ENCODE data around the gene NKD2.

DNA sequence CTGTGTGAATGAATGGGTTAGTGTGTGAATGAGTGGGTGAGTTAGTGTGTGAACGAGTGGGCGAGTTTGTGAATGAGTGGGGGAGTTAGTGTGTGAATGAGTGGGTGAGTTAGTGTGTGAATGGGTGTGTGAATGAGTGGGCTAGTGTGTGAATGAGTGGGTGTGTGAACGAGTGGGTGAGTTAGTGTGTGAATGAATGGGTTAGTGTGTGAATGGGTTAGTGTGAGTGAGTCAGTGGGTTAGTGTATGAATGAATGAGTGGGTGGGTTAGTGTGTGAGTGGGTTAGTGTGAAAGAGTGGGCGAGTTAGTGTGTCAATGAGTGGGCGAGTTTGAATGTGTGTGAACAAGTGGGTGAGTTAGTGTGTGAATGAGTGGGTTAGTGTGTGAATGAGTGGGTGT lies 35.5 kb downstream of the NKD2 start:
- TF ChIP-seq, protein P1, sequence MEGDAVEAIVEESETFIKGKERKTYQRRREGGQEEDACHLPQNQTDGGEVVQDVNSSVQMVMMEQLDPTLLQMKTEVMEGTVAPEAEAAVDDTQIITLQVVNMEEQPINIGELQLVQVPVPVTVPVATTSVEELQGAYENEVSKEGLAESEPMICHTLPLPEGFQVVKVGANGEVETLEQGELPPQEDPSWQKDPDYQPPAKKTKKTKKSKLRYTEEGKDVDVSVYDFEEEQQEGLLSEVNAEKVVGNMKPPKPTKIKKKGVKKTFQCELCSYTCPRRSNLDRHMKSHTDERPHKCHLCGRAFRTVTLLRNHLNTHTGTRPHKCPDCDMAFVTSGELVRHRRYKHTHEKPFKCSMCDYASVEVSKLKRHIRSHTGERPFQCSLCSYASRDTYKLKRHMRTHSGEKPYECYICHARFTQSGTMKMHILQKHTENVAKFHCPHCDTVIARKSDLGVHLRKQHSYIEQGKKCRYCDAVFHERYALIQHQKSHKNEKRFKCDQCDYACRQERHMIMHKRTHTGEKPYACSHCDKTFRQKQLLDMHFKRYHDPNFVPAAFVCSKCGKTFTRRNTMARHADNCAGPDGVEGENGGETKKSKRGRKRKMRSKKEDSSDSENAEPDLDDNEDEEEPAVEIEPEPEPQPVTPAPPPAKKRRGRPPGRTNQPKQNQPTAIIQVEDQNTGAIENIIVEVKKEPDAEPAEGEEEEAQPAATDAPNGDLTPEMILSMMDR (optimal IDR thresholded peaks at IDR 0.05 in 1 of 3, IDR thresholded peaks at IDR 0.05 in 1 of 3, conservative IDR thresholded peaks at IDR 0.05 in 1 of 3; ENCODE audit: extremely low read depth in 1 of 3, insufficient read depth in 2 of 3, low read length in 3 of 3), result no peak
- no peak for TF ChIP-seq EZH2 (IDR thresholded peaks at IDR 0.05; ENCODE audit: low read length)
